ENCODE results near the gene ARMC3.
"Not testable (repeated sequence)": the region's sequence is repeated elsewhere in the genome, so short reads cannot be mapped to it uniquely, and the experiment has no call there.

DNA sequence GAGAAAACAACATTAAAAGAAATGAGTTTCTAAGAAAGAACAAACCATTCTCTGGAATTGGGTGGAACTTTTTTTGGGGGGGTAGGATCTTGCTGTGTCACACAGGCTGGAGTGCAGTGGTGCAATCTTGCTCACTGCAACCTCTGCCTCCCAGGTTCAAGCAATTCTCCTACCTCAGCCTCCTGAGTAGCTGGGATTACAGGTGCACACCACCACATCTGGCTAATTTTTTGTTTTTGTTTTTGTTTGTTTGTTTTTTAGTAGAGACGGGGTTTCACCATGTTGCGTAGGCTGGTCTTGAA lies 136.9 kb downstream of the ARMC3 start:
- TF ChIP-seq CTCF (conservative IDR thresholded peaks at IDR 0.05; ENCODE audit: low read depth, low read length); EZH2 (IDR thresholded peaks at IDR 0.05; ENCODE audit: borderline replicate concordance, low read depth, low read length, poor library complexity, severe bottlenecking): not testable (repeated sequence)

Data from A673 (cell line).